Activated naive CD4-positive, alpha-beta T cell treated with anti-CD3 and anti-CD28 coated beads, Interleukin-2, amount 50 U/mL, for 16 hours (primary cell): ENCODE data around the gene DBNL.

ENCODE experiments used
- DNase-seq: peaks from one replicate; pipeline ENCODE4 v3.0.0-alpha.2; 2020

Gene DBNL

DNA sequence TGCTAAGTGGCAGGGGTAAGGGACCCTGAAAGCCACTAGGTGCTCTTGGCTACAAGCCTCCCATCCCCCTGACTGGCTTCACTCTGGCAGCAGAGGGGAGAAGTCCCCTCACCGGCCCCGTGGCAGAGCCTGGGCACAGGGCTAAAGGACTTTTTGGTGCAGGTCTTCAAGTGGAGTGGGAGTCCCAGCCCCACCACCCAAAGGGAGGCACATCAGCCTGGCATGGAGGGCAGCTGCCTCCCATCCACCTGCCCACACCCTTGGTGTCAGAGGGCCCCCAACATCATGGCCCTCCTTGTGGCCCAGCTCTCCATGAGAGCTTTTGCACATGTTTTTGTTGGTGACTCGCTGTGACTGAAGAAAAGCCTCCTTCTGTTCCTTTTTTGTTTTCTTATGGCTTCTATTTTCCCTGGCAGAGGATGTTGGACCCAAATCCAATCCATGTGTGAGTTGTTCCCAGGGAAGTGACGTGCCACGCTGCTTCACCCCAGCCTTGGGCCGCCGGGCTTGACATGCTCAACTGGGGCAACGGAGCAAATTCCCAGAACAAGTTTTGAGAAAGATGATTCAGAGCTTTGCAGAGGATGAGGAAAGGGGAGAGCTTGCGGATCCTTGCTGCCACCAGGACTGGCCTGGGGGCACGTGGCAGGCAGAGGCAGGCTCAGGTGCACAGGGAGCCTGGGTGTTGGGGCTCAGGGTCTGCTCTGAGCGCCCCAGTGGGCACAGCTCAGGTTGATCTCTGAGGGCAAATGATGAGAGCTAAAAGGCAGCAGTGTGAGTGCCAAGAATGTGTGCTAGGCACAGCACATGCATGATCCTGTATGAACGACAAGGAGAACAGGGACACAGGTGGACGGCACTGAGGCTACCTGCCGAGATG, 57.7 kb downstream of the DBNL start:
- no peak for DNase-seq

DNA sequence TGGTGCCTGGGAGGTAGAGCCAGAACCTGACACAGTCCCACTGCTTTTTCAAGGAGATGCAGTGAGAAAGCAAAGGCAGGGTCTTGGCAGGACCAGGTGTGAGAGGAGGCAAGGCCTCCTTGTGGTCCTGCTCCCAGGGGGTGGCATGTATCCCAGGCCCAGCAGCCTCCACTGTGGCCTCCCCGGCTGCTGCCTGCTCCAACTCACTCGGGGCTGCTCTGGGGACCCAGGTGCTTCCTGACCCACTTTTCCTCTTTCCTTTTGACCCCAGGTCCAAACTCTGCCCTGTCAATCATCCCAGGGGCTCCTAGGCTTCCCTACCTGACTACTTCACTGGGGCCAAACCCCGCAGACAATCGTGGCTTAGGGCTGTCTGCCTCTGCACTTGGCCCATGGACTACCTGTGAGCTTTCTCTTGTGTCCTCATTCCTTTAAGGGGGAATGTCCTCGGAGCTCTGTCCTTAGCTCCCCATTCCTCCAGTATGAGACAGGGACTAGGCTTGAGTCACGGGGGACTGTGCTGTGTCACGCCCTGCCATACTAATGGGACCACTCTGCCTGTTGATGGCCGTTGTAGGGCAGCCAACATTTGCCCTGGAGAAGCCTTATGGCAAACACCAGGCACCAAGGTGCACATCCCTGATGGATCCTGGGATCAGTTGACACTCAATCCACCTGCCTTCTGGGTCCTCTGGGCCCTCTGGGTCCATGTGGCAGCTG, 58.5 kb downstream of the DBNL start:
- no peak for DNase-seq

DNA sequence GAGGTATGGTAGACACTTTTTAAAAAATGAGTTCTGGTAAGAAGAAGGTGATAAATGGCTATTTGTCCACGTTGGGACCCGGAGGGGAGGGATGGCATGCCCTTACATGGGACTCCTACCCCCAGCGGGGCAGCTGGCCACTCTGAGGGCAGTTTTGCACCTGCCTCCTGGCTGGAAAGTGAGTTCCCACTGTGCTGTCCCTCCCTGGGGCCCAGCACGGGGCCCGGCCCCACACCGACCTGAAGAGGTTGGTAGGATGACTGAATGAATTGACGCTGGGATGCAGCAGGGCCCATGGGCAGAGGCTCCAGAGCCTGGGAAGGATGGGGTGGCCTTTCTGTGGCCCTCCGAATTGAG, 59.0 kb downstream of the DBNL start:
- DNase-seq = no peak

DNA sequence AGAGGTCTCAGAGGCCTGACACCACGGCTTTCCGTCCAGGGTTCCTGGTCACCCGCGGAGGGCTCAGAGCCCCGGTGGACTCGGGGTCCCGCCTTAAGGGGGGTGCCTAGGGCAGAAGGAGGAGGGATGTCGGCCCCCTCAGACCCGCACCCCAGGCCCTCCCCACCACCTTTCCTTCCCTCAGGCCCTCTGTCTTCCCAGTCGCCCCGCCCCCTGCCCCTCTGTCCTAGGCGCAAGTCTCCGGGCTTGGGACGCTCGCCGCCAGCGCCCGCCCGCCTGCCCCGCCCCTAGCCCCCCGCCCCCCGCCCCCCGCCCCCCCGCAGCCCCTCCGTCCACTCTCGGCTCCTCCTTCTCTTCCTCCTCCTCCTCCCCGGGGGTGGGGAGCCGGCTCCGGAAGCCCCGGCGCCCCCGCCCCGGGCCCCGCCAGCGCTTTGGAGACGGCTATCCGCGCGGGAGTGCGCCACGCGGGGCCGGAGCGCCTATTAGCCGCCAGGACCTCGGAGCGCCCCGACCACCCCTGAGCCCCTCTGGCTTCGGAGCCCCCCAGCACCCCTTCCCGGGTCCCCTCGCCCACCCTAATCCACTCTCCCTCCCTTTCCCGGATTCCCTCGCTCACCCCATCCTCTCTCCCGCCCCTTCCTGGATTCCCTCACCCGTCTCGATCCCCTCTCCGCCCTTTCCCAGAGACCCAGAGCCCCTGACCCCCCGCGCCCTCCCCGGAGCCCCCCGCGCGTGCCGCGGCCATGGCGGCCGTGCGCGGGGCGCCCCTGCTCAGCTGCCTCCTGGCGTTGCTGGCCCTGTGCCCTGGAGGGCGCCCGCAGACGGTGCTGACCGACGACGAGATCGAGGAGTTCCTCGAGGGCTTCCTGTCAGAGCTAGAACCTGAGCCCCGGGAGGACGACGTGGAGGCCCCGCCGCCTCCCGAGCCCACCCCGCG, 59.7 kb downstream of the DBNL start, which contains the start of gene AEBP1:
Gene AEBP1, plus strand, starts transcription at position 423 of the 937 bp plus-strand sequence. Its CDS starts 321 bp downstream, at position 744.
- DNase-seq = peak; percentile 52

DNA sequence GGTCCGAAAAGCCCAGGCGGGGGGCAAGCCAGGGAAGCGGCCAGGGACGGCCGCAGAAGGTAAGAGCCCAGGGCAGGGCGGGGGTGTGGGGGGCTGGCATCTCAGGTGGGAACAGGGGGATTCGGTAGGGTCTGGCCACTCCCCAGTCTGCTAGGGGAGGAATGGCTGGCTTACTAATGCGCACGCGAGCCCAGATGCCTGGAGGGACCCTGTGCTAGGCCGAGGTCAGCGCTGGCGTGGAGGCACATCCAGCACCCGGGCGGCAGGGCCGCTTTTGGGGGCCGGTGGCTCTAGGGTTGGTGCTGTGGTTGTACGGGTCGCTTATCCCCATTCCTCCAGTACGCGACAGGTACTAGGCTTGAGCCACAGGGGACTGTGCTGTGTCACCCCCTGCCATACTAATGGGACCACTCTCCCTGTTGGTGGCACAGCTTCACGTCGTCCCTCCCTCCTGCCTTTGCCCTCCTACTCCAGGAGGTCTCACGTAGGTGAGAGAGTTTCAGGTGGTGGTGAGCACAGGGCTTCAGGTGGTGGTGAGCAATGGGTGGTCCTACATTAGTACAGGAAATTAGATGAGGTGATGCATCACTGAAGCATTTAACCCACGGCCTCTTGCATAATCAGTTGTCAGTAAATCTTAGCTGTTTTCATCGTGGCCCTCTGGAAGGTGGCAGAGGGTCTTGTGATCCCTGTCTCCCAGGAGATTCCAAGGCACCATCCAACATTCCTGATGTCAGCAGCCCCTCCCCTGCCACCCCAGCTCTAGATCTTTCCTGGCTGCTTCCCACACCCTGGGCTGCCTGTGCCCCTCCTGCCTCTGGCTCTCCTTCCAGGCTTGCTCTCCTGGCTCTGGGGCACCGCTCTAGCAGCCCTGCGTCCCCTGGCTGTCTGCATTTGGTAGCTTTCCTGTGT, 60.6 kb downstream of the DBNL start:
- DNase-seq = no peak

DNA sequence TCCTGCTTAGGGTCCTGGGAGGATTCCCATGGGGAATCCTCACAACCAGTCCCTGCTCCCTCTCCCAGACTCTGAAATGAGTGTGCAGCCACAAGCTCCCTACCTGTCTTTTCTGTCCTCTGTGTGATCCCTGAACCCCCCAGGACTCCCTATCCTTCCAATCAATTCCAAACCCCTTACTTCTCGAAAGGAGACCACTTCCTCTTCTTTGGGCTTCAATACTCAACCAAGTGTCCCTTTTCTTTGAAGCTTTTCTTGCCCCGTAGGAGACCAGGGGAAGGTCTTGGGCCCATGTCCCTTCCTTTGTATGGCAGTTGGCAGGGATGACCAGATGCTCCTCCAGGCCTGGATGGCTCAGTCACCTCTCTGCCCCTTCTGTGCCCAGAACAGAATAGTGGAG, 61.3 kb downstream of the DBNL start:
- no peak for DNase-seq

DNA sequence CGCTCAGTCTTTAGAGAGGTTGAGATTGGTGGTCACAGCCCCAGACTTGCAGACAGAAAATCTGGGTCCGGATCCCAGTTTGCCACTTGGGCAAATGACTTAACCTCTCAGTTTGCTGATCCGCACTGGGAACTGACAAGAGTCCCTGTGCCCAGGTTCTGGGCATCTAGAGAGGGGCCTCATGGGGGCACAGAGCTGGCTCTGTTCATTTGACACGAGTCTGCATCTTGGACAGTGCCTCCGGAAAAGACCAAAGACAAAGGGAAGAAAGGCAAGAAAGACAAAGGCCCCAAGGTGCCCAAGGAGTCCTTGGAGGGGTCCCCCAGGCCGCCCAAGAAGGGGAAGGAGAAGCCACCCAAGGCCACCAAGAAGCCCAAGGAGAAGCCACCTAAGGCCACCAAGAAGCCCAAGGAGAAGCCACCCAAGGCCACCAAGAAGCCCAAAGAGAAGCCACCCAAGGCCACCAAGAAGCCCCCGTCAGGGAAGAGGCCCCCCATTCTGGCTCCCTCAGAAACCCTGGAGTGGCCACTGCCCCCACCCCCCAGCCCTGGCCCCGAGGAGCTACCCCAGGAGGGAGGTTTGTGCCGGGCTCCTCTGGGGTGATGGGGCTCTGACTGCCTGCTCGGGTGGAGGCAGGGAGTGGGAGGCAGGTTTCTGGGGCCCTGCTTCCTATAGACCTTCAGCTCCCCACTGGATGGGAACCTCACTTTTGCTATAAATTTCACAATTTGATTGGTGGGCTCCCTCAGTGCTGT, 62.0 kb downstream of the DBNL start:
- no peak for DNase-seq

DNA sequence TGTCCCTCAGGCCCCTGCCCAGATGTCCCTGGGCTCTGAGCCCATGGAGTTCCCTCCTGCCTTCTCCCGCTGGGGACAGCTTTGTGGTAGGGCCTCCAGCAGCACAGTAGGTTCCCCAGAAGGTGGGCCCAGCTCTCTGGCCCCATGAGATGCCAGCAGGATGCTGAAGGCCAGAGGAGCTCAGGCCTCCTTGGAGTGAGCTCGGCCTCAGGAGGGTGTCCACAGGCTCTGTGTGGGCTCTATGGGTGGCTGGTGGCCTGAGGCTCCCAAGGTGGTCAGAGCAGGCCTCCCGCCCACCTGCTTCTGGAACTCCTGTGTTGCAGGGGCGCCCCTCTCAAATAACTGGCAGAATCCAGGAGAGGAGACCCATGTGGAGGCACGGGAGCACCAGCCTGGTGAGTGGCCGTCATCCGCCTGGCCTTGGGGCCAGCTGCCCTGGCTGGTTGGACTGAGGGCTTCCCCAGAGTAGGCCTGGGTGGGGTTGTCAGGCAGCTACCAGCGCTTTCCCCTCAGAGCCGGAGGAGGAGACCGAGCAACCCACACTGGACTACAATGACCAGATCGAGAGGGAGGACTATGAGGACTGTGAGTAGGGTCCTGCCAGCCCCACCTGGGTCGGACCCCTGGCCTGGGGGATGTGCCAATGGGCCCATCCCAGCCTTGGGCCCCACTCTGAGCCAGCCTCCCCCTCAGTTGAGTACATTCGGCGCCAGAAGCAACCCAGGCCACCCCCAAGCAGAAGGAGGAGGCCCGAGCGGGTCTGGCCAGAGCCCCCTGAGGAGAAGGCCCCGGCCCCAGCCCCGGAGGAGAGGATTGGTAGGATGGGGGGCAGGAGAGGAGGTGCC, 62.8 kb downstream of the DBNL start:
- DNase-seq = no peak

DNA sequence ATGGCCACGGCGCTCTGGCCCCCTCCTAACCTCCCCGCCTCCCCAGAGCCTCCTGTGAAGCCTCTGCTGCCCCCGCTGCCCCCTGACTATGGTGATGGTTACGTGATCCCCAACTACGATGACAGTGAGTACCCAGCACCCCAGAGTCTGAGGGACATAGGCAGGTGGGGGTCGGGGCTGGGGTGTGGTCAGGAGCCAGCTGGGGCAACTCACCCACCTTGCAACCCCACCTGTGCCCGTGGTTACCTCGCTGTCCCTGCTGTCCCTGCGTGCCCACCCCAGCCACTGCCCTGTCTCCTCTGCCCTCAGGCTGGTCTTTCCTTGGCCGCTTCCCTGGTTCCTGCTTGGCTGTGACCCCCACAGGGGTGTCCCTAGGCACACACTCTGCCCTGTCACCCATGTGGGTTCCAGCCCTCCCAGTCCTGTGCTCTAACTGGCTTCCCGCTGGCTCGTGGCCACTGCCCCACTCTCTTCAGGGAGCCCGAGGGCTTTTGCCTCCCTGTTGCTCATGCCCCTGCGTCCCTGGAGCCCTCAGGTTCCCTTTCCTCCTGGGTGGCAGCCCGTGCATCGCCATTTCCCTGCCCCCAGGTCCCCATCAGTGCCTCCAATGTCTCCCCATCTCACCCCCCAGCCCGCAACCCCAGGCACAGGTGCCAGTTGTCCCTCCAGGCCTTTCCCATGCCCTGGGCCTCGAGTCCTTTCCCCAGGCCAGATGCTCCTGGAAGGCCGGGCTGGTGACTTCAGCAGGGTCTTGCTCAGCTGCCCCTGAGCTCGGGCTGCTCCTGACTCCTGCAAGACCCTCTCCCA, 63.7 kb downstream of the DBNL start:
- DNase-seq = no peak

DNA sequence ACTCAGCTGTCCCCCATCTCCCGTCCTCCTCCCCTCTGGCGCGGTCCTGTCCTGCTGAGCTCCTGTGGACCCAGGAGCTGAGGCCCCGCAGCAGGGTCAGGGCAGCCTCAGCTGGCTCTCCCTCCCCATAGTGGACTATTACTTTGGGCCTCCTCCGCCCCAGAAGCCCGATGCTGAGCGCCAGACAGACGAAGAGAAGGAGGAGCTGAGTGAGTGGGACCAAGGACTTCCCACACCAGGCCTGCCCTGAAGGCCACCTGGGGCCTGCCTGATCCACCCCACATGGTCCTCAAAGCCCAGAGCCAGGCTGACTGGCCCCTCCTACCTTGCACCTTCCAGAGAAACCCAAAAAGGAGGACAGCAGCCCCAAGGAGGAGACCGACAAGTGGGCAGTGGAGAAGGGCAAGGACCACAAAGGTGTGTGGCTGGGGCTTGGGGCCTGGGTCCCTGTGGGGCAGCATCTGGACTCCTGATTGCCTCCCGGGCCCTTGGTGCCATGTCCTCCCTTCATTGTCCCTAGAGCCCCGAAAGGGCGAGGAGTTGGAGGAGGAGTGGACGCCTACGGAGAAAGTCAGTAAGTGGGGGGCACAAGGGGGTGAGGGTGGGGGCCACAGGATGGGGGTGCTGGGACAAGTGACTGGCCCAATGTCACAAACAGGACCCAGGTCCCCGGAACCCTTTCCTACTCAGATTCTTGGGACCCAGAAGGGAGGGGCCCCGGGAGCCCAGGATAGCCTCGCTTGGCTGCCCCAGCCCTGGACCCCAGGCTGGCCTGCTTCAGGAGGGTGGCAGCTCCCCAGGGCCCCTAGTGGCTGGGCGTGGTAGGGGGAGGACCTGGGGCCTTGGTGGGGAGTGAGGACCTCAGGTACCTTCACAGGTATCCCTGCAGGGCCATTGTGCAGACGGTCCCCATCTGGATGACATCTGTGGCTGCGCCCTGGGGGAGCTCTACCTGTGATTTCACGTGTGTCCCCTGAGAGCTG, 64.6 kb downstream of the DBNL start:
- peak; percentile 39 for DNase-seq

DNA sequence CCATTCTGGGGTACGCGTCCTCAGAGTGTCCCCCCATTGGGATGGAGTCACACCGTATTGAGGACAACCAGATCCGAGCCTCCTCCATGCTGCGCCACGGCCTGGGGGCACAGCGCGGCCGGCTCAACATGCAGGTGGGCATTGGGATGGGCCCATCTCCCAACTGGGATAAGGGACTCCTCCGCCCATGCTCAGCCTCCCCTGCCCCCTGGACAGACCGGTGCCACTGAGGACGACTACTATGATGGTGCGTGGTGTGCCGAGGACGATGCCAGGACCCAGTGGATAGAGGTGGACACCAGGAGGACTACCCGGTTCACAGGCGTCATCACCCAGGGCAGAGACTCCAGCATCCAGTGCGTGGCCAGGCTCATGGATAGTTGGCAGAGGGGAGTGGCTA, 65.5 kb downstream of the DBNL start:
- DNase-seq = no peak

DNA sequence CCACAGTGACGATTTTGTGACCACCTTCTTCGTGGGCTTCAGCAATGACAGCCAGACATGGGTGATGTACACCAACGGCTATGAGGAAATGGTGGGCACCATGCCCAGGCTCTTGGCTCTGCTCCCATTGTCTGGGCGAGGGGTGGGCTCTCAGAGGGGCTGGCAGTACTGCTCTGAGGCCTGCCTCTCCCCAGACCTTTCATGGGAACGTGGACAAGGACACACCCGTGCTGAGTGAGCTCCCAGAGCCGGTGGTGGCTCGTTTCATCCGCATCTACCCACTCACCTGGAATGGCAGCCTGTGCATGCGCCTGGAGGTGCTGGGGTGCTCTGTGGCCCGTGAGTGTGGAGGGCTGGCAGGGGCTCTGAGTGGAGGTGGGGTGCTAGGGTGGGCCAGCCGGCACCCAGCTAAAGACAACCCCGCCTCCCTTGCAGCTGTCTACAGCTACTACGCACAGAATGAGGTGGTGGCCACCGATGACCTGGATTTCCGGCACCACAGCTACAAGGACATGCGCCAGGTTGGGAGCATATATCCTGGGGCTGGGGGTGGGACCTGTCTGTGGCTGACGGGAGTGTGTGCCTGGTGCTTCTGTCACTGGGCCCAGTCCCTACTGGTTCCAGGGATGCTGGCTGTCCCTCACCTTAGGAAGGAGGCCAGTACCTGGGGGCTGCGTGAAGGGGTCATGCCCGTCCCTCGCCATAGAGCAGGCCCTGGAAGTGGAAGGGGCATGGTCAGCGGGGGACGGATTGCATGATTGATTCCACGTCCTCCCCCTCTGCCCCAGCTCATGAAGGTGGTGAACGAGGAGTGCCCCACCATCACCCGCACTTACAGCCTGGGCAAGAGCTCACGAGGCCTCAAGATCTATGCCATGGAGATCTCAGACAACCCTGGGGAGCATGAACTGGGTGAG, 66.5 kb downstream of the DBNL start:
- DNase-seq = no peak
